CD4-positive, alpha-beta T cell treated with Interferon gamma for 1 hour (primary cell): Measurements from ENCODE around the gene MUSK.
"Not testable (repeated sequence)": the region's sequence is repeated elsewhere in the genome, so short reads cannot be mapped to it uniquely, and the experiment has no call there.

Source experiments
- DNase-seq: peaks from one replicate; pipeline ENCODE4 v3.0.0-alpha.2; 2020

MUSK gene

DNA sequence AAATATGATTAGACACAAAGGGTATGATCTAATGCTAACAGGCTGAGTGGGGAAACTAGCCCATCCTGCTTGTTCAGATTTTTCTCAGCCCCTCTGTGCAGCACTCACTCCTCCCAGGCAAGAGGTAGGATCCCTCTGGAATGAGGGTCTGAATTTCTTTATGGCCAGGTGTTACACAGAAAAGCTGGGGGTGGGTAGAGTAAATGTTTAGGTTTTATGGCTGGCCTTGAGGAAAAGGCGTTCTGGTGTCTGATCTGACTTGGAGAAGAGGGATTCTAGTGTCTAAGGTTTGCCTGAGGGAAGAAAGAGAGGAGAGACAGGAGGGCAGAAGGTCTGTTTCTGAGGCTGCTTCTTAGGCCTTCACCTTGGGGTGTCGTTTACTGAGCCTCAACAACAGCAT lies 97.3 kb downstream of the MUSK start:
- DNase-seq: no peak

DNA sequence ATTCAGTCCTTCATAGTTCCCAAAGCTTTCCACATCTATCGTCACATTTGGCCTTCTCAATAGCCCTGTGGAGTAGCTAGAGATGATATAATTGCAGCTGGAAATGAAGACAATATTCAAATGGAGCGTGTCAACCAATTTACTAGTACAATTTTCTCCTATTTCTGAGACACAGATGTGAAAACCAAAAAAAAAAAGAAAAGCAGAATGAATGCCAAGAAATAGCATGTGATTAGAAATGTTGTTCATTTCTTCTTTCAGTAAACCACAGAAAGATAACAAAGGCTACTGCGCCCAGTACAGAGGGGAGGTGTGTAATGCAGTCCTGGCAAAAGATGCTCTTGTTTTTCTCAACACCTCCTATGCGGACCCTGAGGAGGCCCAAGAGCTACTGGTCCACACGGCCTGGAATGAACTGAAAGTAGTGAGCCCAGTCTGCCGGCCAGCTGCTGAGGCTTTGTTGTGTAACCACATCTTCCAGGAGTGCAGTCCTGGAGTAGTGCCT lies 99.0 kb downstream of the MUSK start:
- DNase-seq: no peak

DNA sequence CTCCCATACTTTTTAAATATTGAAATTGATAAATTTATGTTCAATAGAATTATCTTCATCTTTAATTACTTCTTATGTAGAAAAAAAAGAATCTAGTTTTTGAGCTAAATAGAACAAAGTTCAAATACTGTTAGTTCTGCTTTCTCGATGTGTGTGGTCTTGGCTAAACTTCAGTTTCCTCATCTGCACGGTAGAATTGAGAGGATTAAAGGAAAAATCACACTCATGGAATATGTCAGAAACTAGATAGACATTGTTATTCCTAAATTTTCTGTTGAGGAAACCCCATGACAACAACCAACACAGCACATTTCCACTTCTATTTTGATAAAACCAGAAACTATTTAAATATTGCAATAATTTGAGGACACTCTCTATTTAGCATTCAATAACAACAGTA lies 100.3 kb downstream of the MUSK start:
- no peak for DNase-seq

DNA sequence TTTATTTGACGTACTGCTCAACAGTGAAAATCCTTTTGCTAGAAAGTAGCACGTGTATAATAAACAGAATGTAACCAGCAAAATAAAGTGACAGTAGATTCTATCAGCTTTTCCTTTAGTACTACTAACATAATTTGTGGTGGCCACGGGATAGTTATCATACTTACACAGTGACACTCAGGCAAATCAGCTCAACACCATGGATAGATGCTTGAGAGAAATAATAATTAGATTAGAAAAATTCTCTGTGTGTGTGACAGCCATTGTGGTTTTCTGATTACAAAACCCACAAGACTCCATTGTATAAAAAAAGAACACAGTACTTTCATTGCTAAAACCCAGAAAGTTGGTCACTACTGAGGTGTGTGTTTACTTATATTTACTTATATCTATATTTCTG lies 101.1 kb downstream of the MUSK start:
- no peak for DNase-seq

GRCh38 chr9:110775724-110776123 lies 107.1 kb downstream of the MUSK start:
- no peak for DNase-seq

DNA sequence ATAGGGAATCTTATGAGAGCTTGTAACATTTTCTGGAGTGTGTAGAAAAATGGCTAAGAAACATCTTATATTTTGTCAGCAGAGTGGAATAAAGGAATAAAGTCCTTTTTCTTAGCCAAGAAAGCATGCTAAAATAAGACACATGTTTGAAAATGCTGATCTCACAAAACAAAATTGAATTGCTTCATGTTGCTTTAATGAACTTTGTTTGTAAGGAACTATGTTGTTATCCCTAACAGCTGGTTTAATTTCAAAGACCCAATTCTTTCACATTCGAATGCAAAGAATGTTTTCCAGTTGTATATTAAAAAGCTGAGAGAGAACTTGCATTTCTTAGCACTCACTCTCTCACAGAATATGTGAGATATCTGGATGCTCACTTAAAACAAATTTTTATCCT lies 107.6 kb downstream of the MUSK start:
- DNase-seq: no peak

DNA sequence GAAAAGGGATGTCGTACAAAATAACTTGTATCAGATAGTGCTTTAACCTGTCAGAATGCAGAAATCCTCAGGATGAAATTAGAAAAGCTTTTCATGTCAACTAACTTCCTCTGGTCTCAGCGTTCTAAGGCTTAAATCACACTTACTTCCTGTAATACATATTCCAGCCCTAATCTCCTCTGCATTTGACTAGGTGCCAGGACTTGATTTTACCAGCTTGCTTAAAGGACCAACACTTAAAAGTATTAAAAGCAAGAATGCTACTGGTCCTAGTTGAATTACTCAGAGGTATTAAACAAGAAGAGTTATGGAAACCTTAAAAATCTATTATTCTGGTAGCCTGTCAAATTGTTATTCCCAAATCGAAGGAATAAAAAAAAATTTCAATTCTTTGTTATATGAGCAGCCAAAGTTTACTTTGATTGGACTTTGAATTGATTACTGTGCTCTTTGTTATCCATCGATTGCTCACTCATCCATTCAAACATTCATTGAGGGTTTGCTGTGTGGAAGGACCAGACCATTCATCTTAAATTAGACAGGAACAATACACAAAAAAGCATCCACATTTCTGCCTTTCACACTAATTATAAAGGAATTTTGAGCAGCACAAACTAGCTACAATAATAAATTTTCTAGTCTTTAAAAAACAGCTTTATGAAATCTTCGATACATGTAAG lies 108.7 kb downstream of the MUSK start:
- no peak for DNase-seq

DNA sequence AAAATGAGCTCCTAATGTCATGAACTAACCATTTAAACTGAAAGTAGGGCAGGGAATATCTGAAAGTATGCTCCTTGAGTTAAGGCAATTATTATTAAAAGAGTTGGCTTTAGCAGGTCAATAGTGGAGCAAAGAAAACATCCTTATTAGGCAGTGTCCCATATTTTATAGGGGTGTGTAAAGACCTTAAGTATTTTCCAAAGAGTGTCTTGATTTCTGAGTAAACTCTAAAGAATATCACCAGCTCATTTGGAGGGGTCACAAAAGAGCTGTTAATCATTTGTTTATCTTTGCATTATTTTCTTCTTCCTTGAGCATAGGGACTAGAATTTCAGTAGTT lies 109.3 kb downstream of the MUSK start:
- no peak for DNase-seq

GRCh38 chr9:110782701-110783100 lies 114.1 kb downstream of the MUSK start:
- no peak for DNase-seq

DNA sequence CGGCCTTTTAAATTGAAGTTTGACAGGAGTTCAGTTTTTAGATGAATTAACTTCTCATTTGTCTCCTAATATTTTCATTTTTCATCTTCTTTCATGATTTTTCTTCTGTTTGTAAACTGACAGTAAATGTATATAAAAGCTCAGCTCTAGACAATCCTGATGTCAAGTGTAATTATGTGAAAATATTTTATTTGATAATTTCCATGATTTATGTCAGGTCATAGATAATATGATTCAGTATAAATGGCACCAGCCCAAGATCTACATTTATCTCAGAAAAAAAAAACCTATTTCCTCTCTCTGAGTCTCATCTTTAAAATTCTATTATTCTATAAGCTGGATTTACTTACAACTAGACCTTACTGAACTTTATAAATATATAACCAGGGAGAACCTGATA lies 115.7 kb downstream of the MUSK start:
- DNase-seq: no peak

DNA sequence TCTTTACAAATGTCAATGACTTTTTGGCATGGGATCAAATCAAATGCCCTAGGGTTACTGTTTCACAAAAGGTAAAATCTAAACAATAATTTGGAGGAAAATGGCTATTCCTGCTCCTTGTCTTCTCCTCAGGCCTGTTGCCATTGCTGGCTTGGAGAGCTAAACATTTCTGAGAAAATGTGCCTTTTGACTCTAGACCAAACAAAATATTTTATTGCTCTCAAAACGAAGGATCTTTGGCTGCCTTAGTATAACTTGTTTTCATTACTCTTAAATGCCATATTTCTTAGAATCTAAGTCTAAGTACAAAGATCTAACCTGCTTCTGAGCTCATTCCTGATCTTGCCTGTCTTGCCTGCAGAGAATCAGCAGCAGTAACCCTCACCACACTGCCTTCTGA lies 116.6 kb downstream of the MUSK start:
- no peak for DNase-seq

DNA sequence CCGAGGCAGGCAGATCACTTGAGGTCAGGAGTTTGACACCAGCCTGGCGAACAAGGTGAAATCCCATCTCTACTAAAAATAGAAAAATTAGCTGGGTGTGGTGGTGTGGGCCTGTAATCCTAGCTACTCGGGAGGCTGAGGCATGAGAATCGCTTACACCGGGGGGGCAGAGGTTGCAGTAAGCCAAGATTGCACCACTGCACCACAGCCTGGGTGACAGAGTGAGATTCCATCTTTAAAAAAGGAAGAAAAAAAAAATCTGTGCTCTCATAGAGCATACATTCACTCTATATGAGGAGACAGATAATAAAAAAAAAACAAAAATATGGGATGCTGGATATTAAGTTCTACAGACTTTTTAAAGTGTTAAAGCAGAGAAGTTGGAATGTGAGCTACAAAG lies 119.8 kb downstream of the MUSK start:
- DNase-seq: not testable (repeated sequence)

DNA sequence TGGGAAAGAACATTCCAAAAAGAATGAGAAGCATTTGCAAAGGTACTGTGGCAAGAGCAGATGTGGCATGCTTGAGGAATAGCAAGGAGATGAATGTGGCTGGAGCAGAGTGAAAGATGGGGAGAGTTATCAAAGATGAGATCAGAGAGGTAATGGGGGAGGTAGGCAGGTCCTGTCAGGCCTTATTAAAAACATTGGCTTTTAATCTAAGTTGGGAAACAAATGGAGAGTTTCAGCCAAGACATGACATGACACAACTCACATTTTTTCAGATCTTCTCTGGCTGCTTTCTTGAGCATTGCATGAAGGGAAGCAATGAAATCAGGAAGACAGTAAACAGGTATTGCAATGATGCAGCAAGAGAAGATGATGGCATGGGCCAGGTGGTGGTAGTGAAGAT lies 120.3 kb downstream of the MUSK start:
- no peak for DNase-seq

DNA sequence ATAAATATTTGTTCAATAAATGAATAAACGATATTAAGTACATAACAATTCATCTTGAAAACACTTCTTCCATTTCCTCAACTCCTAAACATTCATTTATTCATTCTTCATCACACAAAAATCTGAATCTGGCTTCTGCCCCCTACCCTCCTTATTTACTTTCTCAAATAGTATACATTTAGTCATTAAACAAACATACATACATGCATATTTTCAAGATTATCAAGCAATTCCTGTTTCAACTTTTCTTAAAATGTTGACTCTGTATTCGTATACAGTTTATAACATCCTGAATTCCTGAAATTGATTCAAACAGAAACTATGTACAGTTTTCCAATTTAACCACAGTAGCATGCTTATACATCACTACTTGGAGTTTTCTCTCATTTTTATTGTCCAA lies 129.0 kb downstream of the MUSK start:
- DNase-seq: no peak

GRCh38 chr9:110799396-110799795 lies 130.8 kb downstream of the MUSK start:
- DNase-seq: no peak

- no peak for DNase-seq
Measured at GRCh38 chr9:110801426-110801825, 132.8 kb downstream of the MUSK start.

GRCh38 chr9:110802416-110803035 lies 133.9 kb downstream of the MUSK start:
- DNase-seq: peak; percentile 8

DNA sequence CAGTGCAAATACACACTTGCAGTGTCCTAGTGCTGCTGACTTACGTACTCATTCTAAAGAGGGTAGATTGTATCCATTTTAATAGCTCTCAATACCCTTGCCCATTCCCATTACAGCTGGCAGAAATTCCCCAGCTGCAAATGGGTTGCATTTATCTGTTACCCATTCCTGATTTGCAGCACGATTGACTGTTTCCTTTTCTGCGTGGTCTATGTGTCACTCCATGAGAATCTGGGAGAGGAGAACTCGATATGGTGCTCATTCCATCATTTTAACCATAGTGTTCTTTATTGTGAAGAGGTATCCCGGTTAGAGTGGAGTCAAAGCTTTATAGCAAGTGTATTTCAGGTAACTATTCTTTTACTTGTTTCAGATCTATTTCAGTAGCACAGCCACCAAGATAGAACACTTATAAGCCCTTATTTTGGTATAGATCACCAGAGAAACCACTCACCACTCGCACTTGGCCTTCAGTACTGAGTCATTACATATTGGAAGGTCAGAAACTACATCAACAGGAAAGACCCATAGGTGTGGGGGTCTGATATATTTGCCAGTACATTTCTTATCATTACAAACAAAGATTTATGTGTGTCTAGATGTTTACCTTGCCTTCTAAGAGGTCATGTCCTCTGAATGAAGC lies 139.5 kb downstream of the MUSK start:
- no peak for DNase-seq

DNA sequence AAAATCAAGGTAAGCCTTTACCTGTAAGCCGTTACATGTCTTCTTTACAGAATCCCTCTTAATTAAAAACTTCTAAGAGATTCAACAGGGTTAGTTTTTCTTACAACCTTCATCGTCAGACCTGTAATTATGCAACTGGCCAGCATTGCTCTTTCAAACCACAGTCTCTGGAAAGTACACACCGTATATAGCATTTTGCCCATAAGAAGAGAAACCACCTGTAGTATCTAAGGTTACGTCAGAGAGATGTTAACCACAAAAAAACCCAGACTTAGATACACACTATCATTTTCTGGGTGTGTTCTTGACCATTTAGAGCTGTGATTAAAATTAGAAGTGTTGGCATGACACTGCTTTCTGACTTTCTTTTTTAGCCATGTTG lies 140.0 kb downstream of the MUSK start:
- no peak for DNase-seq

DNA sequence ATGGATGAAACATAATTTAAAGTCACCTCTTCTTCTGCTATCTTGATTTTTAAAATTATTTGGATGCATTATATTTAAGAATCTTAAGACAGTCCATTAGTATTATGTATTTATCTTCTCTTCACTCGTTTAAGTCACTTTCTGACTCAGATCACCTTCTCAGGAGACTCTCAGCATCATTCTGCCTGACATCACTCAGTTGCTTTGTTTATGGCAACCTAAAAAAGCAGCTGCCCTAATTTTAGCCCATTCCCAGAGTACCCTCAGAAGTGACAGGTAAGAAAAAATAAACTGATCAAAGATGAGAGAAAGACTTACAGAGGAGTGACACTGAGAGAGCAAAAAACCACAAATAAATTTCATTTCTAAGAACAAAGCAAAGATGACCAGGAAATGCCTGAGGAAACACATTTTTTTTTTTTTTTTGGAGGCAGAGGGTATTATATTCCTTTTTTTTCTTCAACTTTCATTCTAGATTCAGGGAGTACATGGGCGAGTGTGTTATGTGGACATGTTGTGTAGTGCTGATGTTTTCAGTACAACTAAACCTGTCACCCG lies 140.5 kb downstream of the MUSK start:
- DNase-seq: no peak

DNA sequence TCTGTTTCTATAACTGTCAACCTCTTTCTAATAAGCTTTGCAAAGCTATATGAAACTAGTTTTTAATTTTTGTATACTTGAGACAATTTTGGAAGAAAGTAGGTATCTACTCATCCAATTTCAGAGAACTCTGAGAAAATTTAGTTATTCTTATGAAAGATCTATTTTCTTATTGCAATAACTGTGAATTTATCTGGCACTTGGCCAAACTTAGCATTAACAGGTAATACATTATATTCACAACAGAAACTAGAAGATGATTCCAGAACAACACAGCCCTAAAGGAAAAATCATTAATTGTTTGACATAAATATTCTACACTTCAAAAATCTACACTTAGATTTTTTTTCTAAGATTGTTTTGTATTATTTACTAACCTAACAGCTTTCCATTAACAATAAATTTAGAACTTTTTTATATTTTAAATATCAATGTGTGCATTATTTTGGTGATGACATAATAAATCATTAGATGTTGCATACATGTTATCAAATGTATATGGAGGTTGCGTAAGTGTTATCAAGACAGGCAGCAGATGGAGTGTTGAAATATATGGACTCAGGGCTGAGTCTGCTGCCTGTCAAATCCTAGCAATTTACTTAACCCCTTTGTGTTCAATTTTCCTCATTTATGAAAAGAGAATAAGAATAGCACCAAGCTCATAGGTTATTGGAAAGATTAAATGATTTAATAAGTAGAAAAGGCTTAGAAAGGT lies 141.8 kb downstream of the MUSK start:
- no peak for DNase-seq

- DNase-seq: no peak
Measured at GRCh38 chr9:110812886-110813285, 144.3 kb downstream of the MUSK start.

DNA sequence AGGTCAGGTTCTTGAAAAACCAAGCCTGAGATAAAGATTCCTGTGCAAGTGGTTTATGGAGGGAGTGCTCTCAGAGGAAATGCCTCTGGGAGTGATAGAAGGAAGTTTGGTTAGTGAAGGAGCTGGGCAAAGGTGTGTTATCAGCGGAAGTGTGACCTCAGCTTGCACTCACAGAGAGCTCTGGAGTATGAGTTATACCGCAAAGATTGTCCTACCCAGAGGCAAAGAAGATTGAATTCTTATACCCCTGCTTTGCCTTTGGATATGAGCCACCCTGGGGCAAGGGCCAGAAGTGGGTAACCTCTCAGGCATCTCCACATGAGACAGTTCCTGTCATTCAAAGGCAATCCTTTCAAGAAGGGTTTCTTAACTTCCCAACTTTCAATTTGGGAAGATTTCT lies 145.6 kb downstream of the MUSK start:
- DNase-seq: no peak

GRCh38 chr9:110815361-110815760 lies 146.8 kb downstream of the MUSK start:
- no peak for DNase-seq
